SKM-1 treated with dmso at 0.1 percent for 144 hours (cell line): ENCODE data around the gene SLC26A4.

Experiments
- DNase-seq: peaks from one replicate; lab custom pipeline; 2025; ENCODE audit not compliant: unreplicated experiment; lab: John Stamatoyannopoulos, UW

The SLC26A4 gene

GRCh38 chr7:107659666-107660065 is 962 bp upstream of the SLC26A4 start:
- DNase-seq: no peak

- no peak for DNase-seq
These were observed 645 bp downstream of the SLC26A4 start for GRCh38 chr7:107661081-107661864.

- DNase-seq: no peak
These were observed 1.3 kb downstream of the SLC26A4 start for GRCh38 chr7:107661865-107662379.

- DNase-seq: no peak
These were observed 2.6 kb downstream of the SLC26A4 start for GRCh38 chr7:107663196-107663595.

- DNase-seq: no peak
These were observed 6.2 kb downstream of the SLC26A4 start for GRCh38 chr7:107666790-107667189.

- no peak for DNase-seq
These were observed 6.7 kb downstream of the SLC26A4 start for GRCh38 chr7:107667341-107667740.

- no peak for DNase-seq
These were observed 7.7 kb downstream of the SLC26A4 start for GRCh38 chr7:107668296-107668695.

- no peak for DNase-seq
These were observed 11.6 kb downstream of the SLC26A4 start for GRCh38 chr7:107672183-107672582.

GRCh38 chr7:107676249-107676648 is 15.6 kb downstream of the SLC26A4 start:
- DNase-seq: no peak

GRCh38 chr7:107678110-107678753 is 17.6 kb downstream of the SLC26A4 start:
- no peak for DNase-seq

GRCh38 chr7:107680478-107680877 is 19.9 kb downstream of the SLC26A4 start:
- no peak for DNase-seq

- DNase-seq: no peak
These were observed 22.3 kb downstream of the SLC26A4 start for GRCh38 chr7:107682886-107683285.

GRCh38 chr7:107684287-107684686 is 23.7 kb downstream of the SLC26A4 start:
- no peak for DNase-seq

GRCh38 chr7:107684947-107685463 is 24.4 kb downstream of the SLC26A4 start:
- no peak for DNase-seq

GRCh38 chr7:107686816-107687387 is 26.3 kb downstream of the SLC26A4 start:
- DNase-seq: no peak

GRCh38 chr7:107687656-107688055 is 27.0 kb downstream of the SLC26A4 start:
- no peak for DNase-seq

- DNase-seq: no peak
These were observed 28.9 kb downstream of the SLC26A4 start for GRCh38 chr7:107689553-107689952.

GRCh38 chr7:107690084-107690483 is 29.5 kb downstream of the SLC26A4 start:
- no peak for DNase-seq

GRCh38 chr7:107690611-107691010 is 30.0 kb downstream of the SLC26A4 start:
- no peak for DNase-seq

GRCh38 chr7:107691716-107692115 is 31.1 kb downstream of the SLC26A4 start:
- DNase-seq: no peak

- no peak for DNase-seq
These were observed 31.9 kb downstream of the SLC26A4 start for GRCh38 chr7:107692501-107692900.

GRCh38 chr7:107693396-107693795 is 32.8 kb downstream of the SLC26A4 start:
- no peak for DNase-seq
